ENCODE results near the gene MYO6. TPM values are rescaled to one million over a fixed set of nuclear protein-coding genes. Genes with fewer than 3 reads are reported as not detected.
"Not testable (repeated sequence)": the region's sequence is repeated elsewhere in the genome, so short reads cannot be mapped to it uniquely, and the experiment has no call there.

Gene MYO6
- total RNA-seq, 4 donors from 2014 or later, result 36.1 to 45.3 (median 39.1) TPM

GRCh38 chr6:75727206-75727605, 21.8 kb upstream of the MYO6 start:
- 97 to 100% methylated on average over 2 of the region's 2 CpGs for WGBS, 2 donors

GRCh38 chr6:75731029-75731428, 18.0 kb upstream of the MYO6 start:
- H3K9me3 ChIP-seq, result not testable (repeated sequence)
- WGBS, 2 donors, result 90% methylated on average over 8 of the region's 8 CpGs

More at GRCh38 chr6:75727206-75727605, 21.8 kb upstream of the MYO6 start:
- no peak for TF ChIP-seq POLR2A (IDR thresholded peaks at IDR 0.05)
- no peak for TF ChIP-seq CTCF (IDR thresholded peaks at IDR 0.05)
- Histone ChIP-seq H3K4me3 (replicated peaks in 1 of 3) (no peak overlapping the region), H3K36me3 (no peaks in the 10 kb centered on the region), H3K27me3 (no peaks in the 10 kb centered on the region), H3K4me1 (no peaks in the 10 kb centered on the region), H3K27ac (no peak overlapping the region), H3K9me3 (no peaks in the 10 kb centered on the region)
- DNase-seq, result no peak
- intact Hi-C loops (cut with DNase I), result no loop called here

GRCh38 chr6:75735491-75736186, 13.4 kb upstream of the MYO6 start:
- H3K27me3 ChIP-seq, result no peaks in the 10 kb centered on the region
- no peaks in the 10 kb centered on the region for H3K36me3 ChIP-seq
- H3K4me3 ChIP-seq (replicated peaks in 1 of 3), result no peak overlapping the region
- intact Hi-C loops (cut with DNase I), result no loop called here
- TF ChIP-seq CTCF (IDR thresholded peaks at IDR 0.05) (no peak), POLR2A (IDR thresholded peaks at IDR 0.05) (no peak)
- H3K27ac ChIP-seq, result no peak overlapping the region
- H3K4me1 ChIP-seq, result no peaks in the 10 kb centered on the region
- 58 to 68% methylated on average over 1 of the region's 1 CpG for WGBS, 2 donors
- H3K9me3 ChIP-seq, result no peaks in the 10 kb centered on the region
- no peak for DNase-seq

More at GRCh38 chr6:75731029-75731428, 18.0 kb upstream of the MYO6 start:
- H3K4me1 ChIP-seq; H3K27ac ChIP-seq; H3K4me3 ChIP-seq (replicated peaks in 1 of 3); DNase-seq; H3K36me3 ChIP-seq; H3K27me3 ChIP-seq; intact Hi-C loops (cut with DNase I): not testable (repeated sequence)

GRCh38 chr6:75743971-75744370, 5.1 kb upstream of the MYO6 start:
- intact Hi-C loops (cut with DNase I), result no loop called here
- H3K27ac ChIP-seq, result no peak overlapping the region
- no peaks in the 10 kb centered on the region for H3K9me3 ChIP-seq
- TF ChIP-seq CTCF (IDR thresholded peaks at IDR 0.05) (no peak), POLR2A (IDR thresholded peaks at IDR 0.05) (no peak)
- H3K4me1 ChIP-seq, result no peaks in the 10 kb centered on the region
- no peak overlapping the region for H3K4me3 ChIP-seq (replicated peaks in 1 of 3)
- H3K36me3 ChIP-seq, result no peaks in the 10 kb centered on the region
- 82 to 89% methylated on average over 4 of the region's 4 CpGs for WGBS, 2 donors
- DNase-seq, result no peak
- no peaks in the 10 kb centered on the region for H3K27me3 ChIP-seq

- H3K9me3 ChIP-seq, result no peaks in the 10 kb centered on the region
- DNase-seq, result no peak
- H3K4me3 ChIP-seq (replicated peaks in 1 of 3), result no peak overlapping the region
- TF ChIP-seq POLR2A (IDR thresholded peaks at IDR 0.05) (no peak), CTCF (IDR thresholded peaks at IDR 0.05) (no peak)
- intact Hi-C loops (cut with DNase I), result no loop called here
- no peak overlapping the region for H3K27ac ChIP-seq
- H3K27me3 ChIP-seq, result no peaks in the 10 kb centered on the region
- peaks cover 6% of the 10 kb centered on the region in 2 donors for H3K4me1 ChIP-seq
- no peaks in the 10 kb centered on the region for H3K36me3 ChIP-seq
- 92 to 95% methylated on average over 3 of the region's 3 CpGs for WGBS, 2 donors
Measured at GRCh38 chr6:75745404-75745803, 3.6 kb upstream of the MYO6 start.

Data from thyroid gland (tissue), 4 donors.